Nephron progenitor cell (in vitro differentiated cells): ENCODE data around the gene IL31.

Source experiments
- DNase-seq: peaks from one replicate; pipeline ENCODE4 v3.0.0; 2021
- H3K27ac Mint-ChIP-seq: 2 replicates; pipeline ENCODE4 v1.8.0; 2021; ENCODE audit warnings: mild to moderate bottlenecking, moderate library complexity, mixed read lengths
- H3K27me3 Mint-ChIP-seq: 2 replicates; pipeline ENCODE4 v1.8.0; 2021; ENCODE audit warnings: mild to moderate bottlenecking, low read depth, mixed read lengths; ENCODE audit not compliant: poor library complexity
- H3K36me3 Mint-ChIP-seq: 2 replicates; pipeline ENCODE4 v1.8.0; 2021; ENCODE audit warnings: low read depth, mixed read lengths
- H3K4me1 Mint-ChIP-seq: 2 replicates; pipeline ENCODE4 v1.8.0; 2021; ENCODE audit warnings: mixed read lengths
- H3K4me3 Mint-ChIP-seq: 2 replicates; pipeline ENCODE4 v1.8.0; 2021; ENCODE audit warnings: mild to moderate bottlenecking, moderate library complexity, mixed read lengths
- H3K9me3 Mint-ChIP-seq: 2 replicates; pipeline ENCODE4 v1.8.0; 2021; ENCODE audit warnings: mild to moderate bottlenecking, moderate library complexity, mixed read lengths
- CTCF ChIP-seq: fragments of 200-600 bp; sonication (generic); IDR thresholded peaks from 2 replicates; pipeline ENCODE4 v1.5.0; 2021; ENCODE audit warnings: antibody characterized with exemption

Gene IL31

GRCh38 chr12:122126713-122127597, 47.1 kb downstream of the IL31 start:
- DNase-seq: no peak

DNA sequence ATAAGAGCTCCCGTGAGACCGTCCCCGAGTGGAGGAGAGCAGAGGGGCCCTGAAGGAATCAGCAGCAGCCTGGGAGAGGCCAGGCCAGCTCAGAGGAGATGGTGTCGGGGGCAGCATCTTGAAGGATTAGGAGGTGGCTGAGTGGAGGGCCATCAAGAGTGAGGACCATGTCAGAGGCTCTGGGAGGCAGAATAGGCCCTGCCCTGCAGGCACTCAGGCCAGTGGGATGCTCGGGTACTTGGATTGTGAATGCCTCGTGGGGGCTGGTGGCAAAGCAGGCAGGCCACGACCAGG, 47.7 kb downstream of the IL31 start:
- H3K27ac Mint-ChIP-seq: peak overlapping the region; percentile 93
- DNase-seq: no peak
- no peaks in the 10 kb centered on the region for H3K9me3 Mint-ChIP-seq
- H3K4me1 Mint-ChIP-seq: peaks cover 31% of the 10 kb centered on the region
- peaks cover 4% of the 10 kb centered on the region for H3K27me3 Mint-ChIP-seq
- no peak overlapping the region for H3K4me3 Mint-ChIP-seq
- TF ChIP-seq CTCF: no peak
- peaks cover 4% of the 10 kb centered on the region for H3K36me3 Mint-ChIP-seq

More at GRCh38 chr12:122126713-122127597, 47.1 kb downstream of the IL31 start:
- Mint-ChIP-seq H3K36me3 (peaks cover 4% of the 10 kb centered on the region), H3K4me3 (no peak overlapping the region), H3K27me3 (peaks cover 4% of the 10 kb centered on the region), H3K27ac (peak overlapping the region; percentile 93), H3K4me1 (peaks cover 25% of the 10 kb centered on the region), H3K9me3 (no peaks in the 10 kb centered on the region)
- TF ChIP-seq CTCF: no peak

- DNase-seq: no peak
- no peak for TF ChIP-seq CTCF
- no peak overlapping the region for H3K4me3 Mint-ChIP-seq
Observed at GRCh38 chr12:122125452-122126341, 48.3 kb downstream of the IL31 start.

DNA sequence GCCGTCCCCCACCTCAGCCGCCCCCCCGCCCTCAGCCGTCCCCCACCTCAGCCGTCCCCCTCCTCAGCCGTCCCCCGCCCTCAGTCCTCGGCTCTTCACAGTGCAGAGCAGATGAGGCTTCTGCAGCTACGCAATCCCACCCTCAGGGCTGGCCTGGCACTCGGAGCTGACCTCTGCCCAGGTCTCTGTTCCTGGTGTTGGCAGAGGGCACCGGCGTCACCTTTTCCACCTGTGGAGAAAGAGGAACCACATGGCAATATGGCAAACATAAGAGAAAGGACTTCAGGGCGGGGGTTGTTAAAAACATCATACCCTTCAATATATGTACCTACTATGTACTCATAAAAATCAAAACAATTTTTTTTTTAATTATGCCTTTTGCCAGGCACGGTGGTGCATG, 49.7 kb downstream of the IL31 start:
- no peak for TF ChIP-seq CTCF
- DNase-seq: no peak
- peaks cover 5% of the 10 kb centered on the region for H3K36me3 Mint-ChIP-seq
- H3K9me3 Mint-ChIP-seq: no peaks in the 10 kb centered on the region
- H3K4me1 Mint-ChIP-seq: peaks cover 31% of the 10 kb centered on the region
- H3K27me3 Mint-ChIP-seq: peaks cover 4% of the 10 kb centered on the region
- H3K27ac Mint-ChIP-seq: no peak overlapping the region
- H3K4me3 Mint-ChIP-seq: no peak overlapping the region

More at GRCh38 chr12:122125452-122126341, 48.3 kb downstream of the IL31 start:
- Mint-ChIP-seq H3K27ac (peak overlapping the region; percentile 93), H3K9me3 (no peaks in the 10 kb centered on the region), H3K27me3 (peaks cover 4% of the 10 kb centered on the region), H3K36me3 (peaks cover 4% of the 10 kb centered on the region), H3K4me1 (peaks cover 31% of the 10 kb centered on the region)

GRCh38 chr12:122123761-122124145, 50.3 kb downstream of the IL31 start:
- peaks cover 5% of the 10 kb centered on the region for H3K36me3 Mint-ChIP-seq
- H3K4me3 Mint-ChIP-seq: no peak overlapping the region
- peaks cover 31% of the 10 kb centered on the region for H3K4me1 Mint-ChIP-seq
- no peak for DNase-seq
- H3K27me3 Mint-ChIP-seq: peaks cover 4% of the 10 kb centered on the region
- no peak for TF ChIP-seq CTCF
- H3K27ac Mint-ChIP-seq: peak overlapping the region; percentile 25
- H3K9me3 Mint-ChIP-seq: no peaks in the 10 kb centered on the region
